ENCODE data around the gene FBXL4.
A peak's percentile ranks its signal among the peaks of the same experiment; 100 is the strongest.

FBXL4 gene

DNA sequence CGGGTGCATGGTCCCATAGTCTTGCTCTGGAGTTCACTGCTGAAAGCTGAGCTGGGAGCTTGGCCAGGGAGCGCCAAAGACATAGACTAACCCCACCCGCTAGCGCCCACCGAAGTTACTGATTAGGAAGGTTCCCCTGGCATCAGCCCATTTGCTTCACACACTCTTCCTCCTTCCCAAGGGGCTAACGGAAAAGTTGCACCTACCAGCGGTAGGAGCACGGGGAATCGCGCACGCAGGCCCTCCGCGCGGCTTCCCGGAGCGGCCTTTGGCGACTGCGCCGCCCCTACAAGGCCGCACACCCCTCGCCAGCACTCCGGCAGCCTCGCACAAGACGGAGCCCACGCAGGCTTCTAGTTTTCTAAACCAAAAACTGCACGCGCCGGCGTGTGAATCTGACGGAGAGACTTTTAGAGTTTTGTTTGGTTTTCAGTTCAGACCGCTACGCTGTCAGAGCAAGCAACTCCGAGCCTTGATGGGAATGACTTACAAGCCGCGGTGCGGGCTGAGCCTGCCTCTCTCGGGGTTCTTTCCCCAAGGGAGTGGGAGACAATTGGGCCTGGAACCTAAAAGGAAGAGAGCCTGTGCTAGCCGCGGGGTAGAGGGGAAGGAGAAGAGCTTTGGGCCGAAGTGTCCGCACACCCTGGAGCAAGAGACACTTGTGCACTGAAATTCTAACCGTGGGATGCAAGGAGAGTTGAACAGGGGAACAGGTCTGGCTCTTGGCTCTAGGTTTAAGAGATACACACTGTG lies 114.3 kb downstream of the FBXL4 start:
- H3K4me1 Mint-ChIP-seq (ENCODE audit: low read depth) = peaks cover 49% of the 10 kb centered on the region
- H3K36me3 Mint-ChIP-seq (ENCODE audit: low read depth) = no peaks in the 10 kb centered on the region
- peaks cover 89% of the 10 kb centered on the region for H3K27me3 Mint-ChIP-seq
- H3K27ac Mint-ChIP-seq = peak overlapping the region; percentile 47
- H3K9me3 Mint-ChIP-seq = no peaks in the 10 kb centered on the region
- DNase-seq = peak; percentile 61
- peak overlapping the region; percentile 70 for H3K4me3 Mint-ChIP-seq

DNA sequence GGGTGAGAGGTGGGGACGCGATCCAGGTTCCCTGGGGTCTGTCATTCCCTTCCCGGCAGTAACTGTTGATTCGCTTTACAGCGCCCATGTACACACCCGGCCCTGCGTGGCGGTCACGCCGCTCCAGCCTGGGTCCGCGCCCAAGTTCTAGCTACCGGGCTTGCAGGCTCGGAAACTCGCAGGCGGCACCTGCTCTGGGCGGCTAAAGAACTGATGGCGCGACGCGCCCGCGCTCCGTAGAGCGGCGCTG lies 114.8 kb downstream of the FBXL4 start:
- no peak for DNase-seq
- no peaks in the 10 kb centered on the region for H3K36me3 Mint-ChIP-seq (ENCODE audit: low read depth)
- peaks cover 52% of the 10 kb centered on the region for H3K4me1 Mint-ChIP-seq (ENCODE audit: low read depth)
- H3K4me3 Mint-ChIP-seq = peak overlapping the region; percentile 70
- H3K9me3 Mint-ChIP-seq = no peaks in the 10 kb centered on the region
- H3K27me3 Mint-ChIP-seq = peaks cover 89% of the 10 kb centered on the region
- peak overlapping the region; percentile 47 for H3K27ac Mint-ChIP-seq

DNA sequence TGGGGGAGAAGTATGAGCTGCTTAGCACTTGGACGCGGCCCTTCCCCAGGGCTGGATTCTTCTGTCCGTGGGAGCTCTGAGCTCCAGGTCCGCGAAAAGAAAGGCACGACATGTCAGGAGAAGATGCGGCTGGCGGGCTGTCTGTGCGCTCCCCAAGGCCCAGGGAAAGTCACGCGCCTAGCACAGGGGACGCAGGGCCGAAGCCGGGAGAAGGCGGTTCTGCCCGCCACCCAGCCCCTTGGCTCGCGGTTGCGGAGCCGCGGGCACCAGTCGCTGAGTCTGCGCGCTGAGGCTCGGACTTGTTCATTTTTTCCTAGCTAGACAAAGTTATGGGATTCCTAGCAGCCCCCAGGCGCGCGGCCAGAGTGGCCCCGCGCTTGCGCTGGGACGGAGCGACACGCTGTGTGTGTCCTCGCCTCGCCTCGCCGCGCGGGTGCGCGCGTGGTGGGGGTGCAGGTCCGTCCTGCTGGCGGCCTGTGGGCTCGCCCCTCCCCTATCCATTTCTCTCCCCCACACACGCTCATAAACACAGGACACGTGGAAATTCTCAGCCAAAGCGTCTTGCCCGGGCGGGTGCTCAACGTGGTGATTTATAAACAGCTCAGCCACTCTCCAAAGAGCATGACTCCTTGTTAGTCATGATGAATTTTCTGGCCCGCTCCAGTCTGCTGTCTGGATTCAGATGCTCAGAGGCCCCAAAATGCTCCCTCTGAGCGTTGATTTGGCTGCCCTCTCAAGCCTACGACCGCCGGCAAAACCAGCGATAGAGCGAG lies 115.3 kb downstream of the FBXL4 start:
- H3K4me3 Mint-ChIP-seq = peak overlapping the region; percentile 70
- no peaks in the 10 kb centered on the region for H3K9me3 Mint-ChIP-seq
- no peaks in the 10 kb centered on the region for H3K36me3 Mint-ChIP-seq (ENCODE audit: low read depth)
- peak overlapping the region; percentile 47 for H3K27ac Mint-ChIP-seq
- peak; percentile 41 for DNase-seq
- H3K4me1 Mint-ChIP-seq (ENCODE audit: low read depth) = peaks cover 52% of the 10 kb centered on the region
- H3K27me3 Mint-ChIP-seq = peaks cover 89% of the 10 kb centered on the region

DNA sequence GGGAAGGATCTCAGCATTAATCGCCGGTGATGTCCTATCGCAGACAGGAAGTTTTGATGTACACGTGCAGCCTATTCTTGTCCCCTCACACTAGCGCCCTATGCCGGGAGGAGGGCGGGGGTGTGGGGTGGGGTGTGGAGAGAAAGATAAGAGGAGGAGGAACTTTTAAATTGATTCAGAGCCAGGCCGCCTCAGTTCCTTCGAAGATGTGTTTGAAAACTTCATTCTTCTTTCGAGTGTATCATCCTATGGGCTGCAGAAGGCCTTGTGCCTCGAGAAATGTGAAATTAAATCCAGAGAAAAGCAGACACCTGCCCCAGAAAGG lies 115.8 kb downstream of the FBXL4 start:
- Mint-ChIP-seq H3K4me3 (no peak overlapping the region), H3K27me3 (peaks cover 88% of the 10 kb centered on the region), H3K9me3 (no peaks in the 10 kb centered on the region), H3K4me1 (ENCODE audit: low read depth) (peaks cover 53% of the 10 kb centered on the region), H3K36me3 (ENCODE audit: low read depth) (no peaks in the 10 kb centered on the region), H3K27ac (no peak overlapping the region)
- no peak for DNase-seq

DNA sequence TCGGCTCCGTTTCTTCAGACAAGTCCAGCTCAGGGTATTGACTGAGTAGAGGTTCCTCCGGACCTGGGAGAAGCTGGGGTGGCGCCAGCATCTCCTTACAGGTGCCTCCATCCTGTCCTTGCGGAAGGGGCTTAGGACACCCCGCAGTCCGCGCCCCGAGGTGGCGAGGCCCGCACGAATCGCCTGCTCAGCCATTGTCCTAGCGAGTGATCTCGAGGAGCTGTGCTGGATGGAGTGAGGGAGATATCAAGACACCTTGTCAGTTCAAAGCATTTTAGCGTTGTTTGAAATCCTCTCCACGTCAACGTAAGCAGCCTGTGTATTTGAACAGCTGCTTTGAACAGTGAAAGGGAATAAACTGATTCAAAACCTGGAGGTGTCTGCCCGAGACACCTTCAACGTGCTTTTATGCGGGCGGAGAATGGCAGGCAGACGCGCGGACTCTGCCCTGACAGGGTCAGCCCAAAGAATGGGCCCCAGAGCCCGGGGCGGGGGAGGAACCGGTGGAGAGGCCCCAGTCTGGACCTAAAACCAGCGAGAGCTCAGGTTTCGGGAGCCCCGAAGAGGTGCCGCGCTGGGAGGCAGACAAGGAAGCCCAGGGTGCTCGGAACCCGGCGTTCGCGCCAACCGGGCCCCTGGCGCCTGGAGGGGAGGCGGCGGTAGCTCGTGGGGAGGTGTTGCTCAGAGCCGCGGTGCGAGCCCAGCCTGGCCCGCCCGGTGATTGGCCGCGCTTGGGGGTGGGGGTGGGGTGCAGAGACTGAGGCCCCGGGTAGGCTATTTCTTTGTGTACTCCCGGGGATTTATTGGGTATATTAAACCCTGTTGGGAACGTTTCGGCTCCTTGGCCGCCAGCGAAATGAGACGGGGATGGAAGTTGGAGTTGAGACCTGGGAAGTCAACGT lies 116.4 kb downstream of the FBXL4 start:
- peak overlapping the region; percentile 29 for H3K27ac Mint-ChIP-seq
- H3K27me3 Mint-ChIP-seq = peaks cover 88% of the 10 kb centered on the region
- peak; percentile 40 for DNase-seq
- peak overlapping the region; percentile 50 for H3K4me3 Mint-ChIP-seq
- H3K36me3 Mint-ChIP-seq (ENCODE audit: low read depth) = no peaks in the 10 kb centered on the region
- H3K9me3 Mint-ChIP-seq = no peaks in the 10 kb centered on the region
- peaks cover 52% of the 10 kb centered on the region for H3K4me1 Mint-ChIP-seq (ENCODE audit: low read depth)

DNA sequence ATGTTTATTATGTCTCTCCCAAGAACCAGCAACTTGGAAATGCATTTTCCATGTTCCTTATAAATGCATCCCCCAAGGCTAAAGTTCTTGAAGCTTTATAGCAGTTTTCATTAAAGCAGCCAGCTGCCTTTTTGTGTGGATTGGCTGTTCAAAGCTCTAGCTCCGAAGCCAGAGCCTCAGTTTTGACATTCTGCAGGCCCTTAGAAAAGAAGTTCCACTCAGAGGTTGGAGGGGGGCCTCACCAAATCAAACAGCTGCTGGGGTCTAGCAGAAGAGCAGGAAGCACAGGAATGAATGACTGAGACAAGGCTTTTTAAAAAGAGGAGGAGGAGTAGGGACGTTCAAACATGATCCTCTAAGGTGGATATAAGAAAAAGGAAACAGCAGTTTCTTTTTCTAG lies 117.6 kb downstream of the FBXL4 start:
- H3K9me3 Mint-ChIP-seq = no peaks in the 10 kb centered on the region
- no peaks in the 10 kb centered on the region for H3K36me3 Mint-ChIP-seq (ENCODE audit: low read depth)
- H3K4me1 Mint-ChIP-seq (ENCODE audit: low read depth) = peaks cover 52% of the 10 kb centered on the region
- no peak overlapping the region for H3K27ac Mint-ChIP-seq
- H3K4me3 Mint-ChIP-seq = no peak overlapping the region
- H3K27me3 Mint-ChIP-seq = peaks cover 91% of the 10 kb centered on the region
- DNase-seq = no peak

DNA sequence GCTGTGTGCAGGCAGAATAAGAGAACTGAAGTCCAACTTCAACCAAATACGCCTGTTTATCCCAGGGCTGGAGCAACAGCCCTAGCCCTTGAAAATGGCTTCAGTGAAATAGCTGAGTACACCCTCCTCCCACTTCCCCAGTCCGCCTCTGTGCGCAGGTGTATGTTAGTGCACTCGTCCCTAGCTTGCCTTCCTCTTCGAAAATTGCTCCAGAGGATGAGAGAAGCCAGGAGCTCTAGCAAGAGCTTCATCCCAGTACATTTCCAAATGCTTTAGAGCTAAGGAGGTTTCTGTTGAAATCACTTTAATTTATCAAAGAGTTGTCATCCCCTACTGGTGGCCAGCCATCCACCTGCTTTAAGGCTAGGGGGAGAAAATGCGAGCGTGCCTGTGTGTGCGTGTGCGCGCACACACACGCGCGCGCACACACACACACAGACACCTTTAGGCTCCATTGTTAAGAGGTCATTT lies 118.8 kb downstream of the FBXL4 start:
- H3K4me3 Mint-ChIP-seq = no peak overlapping the region

DNA sequence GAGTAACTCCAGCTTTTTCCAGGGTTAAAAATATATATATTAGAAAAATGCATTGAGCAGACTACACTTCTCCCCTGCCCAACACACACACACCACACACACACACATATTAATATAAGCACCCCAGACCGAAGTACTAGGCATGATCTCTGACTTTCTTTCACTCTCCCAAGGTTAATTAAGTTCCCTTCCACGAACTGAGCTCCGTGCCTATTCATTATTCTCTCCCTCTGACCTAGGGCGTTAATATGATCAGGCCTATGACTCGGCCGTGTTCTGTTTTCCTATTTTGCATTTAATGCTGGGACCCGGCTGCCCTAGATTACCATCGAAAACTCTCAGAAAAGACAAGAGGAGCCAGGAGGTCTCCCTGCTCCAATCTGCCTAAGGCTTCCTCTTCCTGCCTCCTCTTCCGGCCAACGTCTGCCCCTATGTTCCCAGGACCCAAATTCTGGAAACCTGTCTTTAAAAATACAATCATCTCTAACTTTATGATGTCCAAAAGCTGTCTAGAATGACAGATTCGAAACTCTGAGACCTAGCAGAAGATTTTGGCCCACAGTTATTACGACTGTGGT lies 119.4 kb downstream of the FBXL4 start:
- DNase-seq = no peak
- H3K4me1 Mint-ChIP-seq (ENCODE audit: low read depth) = peaks cover 55% of the 10 kb centered on the region
- peaks cover 93% of the 10 kb centered on the region for H3K27me3 Mint-ChIP-seq
- no peak overlapping the region for H3K4me3 Mint-ChIP-seq
- no peaks in the 10 kb centered on the region for H3K36me3 Mint-ChIP-seq (ENCODE audit: low read depth)
- H3K9me3 Mint-ChIP-seq = no peaks in the 10 kb centered on the region
- no peak overlapping the region for H3K27ac Mint-ChIP-seq

More for the DNA sequence above, 118.8 kb downstream of the FBXL4 start:
- Mint-ChIP-seq H3K4me1 (ENCODE audit: low read depth) (peaks cover 55% of the 10 kb centered on the region), H3K9me3 (no peaks in the 10 kb centered on the region), H3K27me3 (peaks cover 93% of the 10 kb centered on the region), H3K27ac (no peak overlapping the region), H3K36me3 (ENCODE audit: low read depth) (no peaks in the 10 kb centered on the region)
- DNase-seq = no peak

DNA sequence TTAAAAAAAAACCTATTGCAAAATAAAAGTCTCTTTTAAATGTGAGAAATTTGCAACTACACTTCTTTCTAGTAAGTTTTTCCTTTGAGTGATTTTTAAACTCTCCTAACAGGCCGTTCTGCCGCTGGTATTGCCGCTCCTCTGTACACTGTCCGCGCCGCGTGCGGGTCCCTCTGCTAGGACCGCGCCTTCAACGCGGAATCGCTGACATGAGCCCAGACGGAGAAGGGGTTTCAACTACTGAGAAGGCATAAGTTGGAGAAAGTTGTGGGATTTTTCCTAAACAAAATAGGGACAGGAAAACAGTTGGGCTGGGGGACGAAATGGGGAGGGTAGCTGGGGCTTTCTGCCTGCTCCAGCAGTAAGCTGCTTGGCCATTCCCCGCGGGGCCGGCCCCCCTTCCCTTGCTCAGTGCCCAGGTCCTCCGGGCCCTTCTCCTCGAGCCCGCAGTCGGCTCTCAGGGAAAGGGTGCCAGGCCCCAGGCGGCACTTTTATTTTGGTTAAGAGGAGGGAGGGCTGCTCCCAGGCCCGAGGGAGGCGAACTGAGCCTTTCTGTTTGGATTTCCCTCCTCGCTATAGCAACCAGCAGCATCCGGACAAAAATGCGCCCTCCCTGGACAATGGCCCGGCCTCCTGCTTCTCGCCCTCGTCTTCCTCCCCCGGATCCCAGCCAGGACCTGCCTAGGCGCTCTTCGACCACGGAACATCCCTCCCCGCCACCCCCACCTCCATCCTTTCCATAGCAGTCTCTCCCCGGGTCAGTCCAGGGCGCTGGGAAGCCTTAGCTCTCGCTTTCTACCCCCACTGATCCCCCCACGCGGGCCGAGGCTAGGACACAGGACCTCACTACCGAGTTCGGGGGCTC lies 120.2 kb downstream of the FBXL4 start:
- no peak overlapping the region for H3K27ac Mint-ChIP-seq
- DNase-seq = no peak
- peaks cover 47% of the 10 kb centered on the region for H3K4me1 Mint-ChIP-seq (ENCODE audit: low read depth)
- peaks cover 89% of the 10 kb centered on the region for H3K27me3 Mint-ChIP-seq
- H3K36me3 Mint-ChIP-seq (ENCODE audit: low read depth) = no peaks in the 10 kb centered on the region
- H3K9me3 Mint-ChIP-seq = no peaks in the 10 kb centered on the region
- H3K4me3 Mint-ChIP-seq = no peak overlapping the region

DNA sequence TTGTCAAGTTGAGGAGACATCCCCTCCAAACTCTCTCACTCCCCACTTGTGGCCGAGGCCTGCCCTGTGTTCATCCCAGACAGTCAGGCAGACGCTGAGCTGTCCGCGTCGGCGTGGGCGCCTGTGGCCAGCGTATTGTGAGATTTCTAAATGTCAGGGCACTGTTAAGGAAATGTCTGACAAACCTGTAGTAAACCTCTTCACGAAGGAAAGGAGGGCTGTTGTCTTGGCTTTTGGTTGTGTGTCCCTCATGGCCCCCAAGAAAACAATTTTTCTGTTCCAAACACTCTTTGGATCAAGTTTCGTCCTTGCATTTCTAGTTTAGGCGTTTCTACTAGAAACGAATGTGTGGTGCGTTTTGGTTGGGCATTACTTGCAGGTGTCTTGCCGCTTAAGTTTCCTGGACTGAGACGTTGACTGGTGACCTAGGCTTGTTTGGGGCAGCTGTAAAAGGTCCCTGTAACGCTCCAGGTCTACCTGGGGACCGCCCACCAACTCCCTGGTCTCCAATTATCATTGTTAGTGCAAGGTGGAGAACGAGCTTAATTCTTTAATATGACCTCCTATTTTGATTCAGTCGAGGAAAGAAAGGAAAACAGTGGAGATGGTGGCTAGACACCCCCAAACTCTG lies 122.0 kb downstream of the FBXL4 start:
- no peaks in the 10 kb centered on the region for H3K9me3 Mint-ChIP-seq
- H3K27ac Mint-ChIP-seq = no peak overlapping the region
- H3K4me3 Mint-ChIP-seq = no peak overlapping the region
- H3K36me3 Mint-ChIP-seq (ENCODE audit: low read depth) = no peaks in the 10 kb centered on the region
- DNase-seq = no peak
- H3K27me3 Mint-ChIP-seq = peaks cover 89% of the 10 kb centered on the region
- peaks cover 35% of the 10 kb centered on the region for H3K4me1 Mint-ChIP-seq (ENCODE audit: low read depth)

DNA sequence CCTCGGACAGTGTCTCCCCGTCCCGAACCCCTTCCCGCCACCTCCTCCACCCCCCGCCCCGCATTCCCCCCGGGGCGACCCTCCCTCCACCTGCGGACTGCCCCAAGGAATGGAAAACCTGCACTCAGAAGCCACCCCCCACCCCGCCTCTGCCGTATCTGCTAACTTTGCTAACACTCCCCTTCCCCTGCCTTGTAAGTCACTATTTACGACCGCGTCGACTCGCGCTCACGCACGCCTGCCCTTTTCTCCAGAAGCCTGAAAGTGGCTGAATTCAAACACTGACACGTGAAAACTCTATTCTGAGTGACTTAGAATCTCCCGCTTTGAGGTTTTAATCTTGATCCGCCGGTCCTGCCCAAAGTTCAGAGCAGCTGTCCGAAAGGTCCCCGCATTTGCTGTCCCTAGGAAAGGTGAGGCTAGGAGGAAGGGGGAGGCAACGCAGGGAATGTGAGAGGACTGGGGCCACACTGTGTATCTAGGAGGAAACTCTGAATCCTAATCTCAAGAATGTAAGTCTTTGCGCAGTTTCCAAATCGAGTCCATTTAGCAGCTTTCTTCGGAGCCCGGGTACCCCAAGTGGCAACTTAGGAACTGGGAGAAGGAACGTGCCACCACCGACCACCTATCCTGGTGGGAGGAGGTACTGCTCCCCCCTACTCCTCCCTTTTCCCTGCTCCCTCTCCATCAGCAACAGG lies 122.7 kb downstream of the FBXL4 start:
- H3K4me3 Mint-ChIP-seq = no peak overlapping the region
- H3K36me3 Mint-ChIP-seq (ENCODE audit: low read depth) = no peaks in the 10 kb centered on the region
- peaks cover 33% of the 10 kb centered on the region for H3K4me1 Mint-ChIP-seq (ENCODE audit: low read depth)
- H3K9me3 Mint-ChIP-seq = no peaks in the 10 kb centered on the region
- H3K27me3 Mint-ChIP-seq = peaks cover 86% of the 10 kb centered on the region
- DNase-seq = no peak
- no peak overlapping the region for H3K27ac Mint-ChIP-seq

DNA sequence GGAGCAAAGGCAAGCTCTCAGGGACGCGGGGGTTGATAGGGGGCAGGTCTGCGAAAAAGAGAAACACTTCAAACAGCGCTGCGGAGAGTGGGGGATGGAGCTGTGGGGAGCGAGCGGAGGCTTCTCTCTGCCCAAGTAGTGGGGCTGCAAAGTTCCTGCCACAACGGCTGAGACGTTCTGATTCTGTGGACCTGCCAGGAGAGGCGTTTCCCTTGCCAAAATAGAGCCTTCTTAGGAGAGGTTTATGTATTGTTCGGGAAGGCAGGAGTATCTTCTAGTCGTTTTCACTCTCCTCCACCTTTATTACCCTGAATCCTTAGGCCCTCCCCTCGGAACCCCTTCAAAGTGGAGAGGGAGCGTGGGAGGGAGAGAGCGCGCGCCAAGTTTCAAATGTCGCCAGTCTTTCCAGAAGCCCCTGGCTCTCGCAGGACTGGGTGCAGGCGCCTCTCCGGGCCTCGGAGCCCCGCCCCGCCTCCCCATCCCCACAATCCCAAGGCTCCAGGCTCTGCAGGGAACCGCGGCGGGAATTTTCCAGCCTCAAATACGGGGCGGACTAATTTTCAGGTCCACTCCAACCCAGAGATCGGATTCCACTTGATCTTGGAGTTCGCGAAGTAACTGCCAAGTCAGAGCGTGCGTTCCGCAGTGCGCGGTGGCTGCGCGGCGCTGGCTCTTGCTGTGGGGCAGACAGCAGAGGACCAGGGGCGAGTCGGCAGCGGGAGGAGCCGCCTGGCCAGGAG lies 123.4 kb downstream of the FBXL4 start:
- Mint-ChIP-seq H3K27me3 (peaks cover 87% of the 10 kb centered on the region), H3K9me3 (no peaks in the 10 kb centered on the region), H3K36me3 (ENCODE audit: low read depth) (no peaks in the 10 kb centered on the region), H3K4me3 (peak overlapping the region; percentile 46), H3K27ac (no peak overlapping the region), H3K4me1 (ENCODE audit: low read depth) (peaks cover 32% of the 10 kb centered on the region)
- DNase-seq = peak; percentile 36
